ENCODE data around the gene NLRP6. TPM values are rescaled to one million over a fixed set of nuclear protein-coding genes. Genes with fewer than 3 reads are reported as not detected.

NLRP6 gene
- total RNA-seq, 1 donor from 2014 or later, result not detected

DNA sequence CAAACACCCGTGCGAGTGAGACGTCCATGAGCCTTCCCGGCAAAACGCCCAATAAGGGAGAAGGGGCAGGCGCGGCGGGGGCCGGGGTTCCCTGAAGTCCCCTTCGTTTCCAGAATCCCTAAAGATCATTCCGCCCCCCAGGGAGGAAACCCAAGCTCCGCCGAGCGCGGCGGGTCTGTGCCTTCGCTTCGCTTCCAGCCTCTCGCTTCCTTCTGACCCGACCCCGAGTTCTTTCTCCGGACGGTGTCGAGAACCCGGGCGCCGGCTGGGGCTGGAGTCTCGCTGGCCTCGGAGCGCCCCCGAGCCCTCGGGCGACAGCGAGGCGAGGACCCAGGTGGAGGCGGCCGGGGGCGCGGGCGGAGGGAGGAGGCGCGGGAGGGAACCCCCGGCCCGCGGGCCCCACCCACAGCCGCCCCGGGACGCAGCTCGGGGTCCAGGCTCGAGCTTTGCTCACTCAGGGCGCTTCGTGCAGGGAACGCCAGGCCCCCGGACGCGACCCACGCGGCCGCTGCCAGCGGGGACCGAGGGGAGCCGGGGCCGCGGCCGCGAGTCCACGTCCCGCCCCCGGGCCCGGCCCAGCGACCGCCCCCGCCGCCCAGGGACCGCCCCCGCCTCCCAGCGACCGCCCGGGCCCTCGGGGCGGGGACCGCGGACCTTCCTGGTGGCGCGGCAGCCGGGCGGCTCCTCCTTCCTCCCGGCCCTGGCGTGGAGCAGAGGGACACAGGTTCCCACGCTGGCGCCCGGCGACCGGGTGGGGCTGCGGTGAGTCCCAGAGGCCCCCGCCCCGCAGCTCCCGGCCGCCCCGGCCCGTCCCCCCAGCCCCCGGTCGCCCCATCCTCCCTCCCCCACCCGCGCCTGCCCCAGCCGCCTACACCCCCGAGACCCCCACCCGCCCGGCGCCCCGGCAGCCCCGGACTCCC, 10.5 kb downstream of the NLRP6 start, which contains the start of gene PGGHG:
TSS of gene PGGHG (plus strand) at position 649 of the 920 bp plus-strand sequence. CDS start 691 bp downstream, outside the sequence.
- peaks cover 22% of the 10 kb centered on the region for H3K4me1 ChIP-seq
- H3K27ac ChIP-seq (replicated peaks), result peak within 1 kb of the TSS; percentile 84
- intact Hi-C loops (cut with micrococcal nuclease), result no loop called here
- no peaks in the 10 kb centered on the region for H3K9me3 ChIP-seq (replicated peaks)
- peak within 1 kb of the TSS; percentile 81 for H3K4me3 ChIP-seq
- peak; percentile 88 for DNase-seq
- H3K36me3 ChIP-seq, result no peaks in the 10 kb centered on the region
- H3K27me3 ChIP-seq (ENCODE audit: low read depth), result peaks cover 51% of the 10 kb centered on the region
- TF ChIP-seq, protein P1, sequence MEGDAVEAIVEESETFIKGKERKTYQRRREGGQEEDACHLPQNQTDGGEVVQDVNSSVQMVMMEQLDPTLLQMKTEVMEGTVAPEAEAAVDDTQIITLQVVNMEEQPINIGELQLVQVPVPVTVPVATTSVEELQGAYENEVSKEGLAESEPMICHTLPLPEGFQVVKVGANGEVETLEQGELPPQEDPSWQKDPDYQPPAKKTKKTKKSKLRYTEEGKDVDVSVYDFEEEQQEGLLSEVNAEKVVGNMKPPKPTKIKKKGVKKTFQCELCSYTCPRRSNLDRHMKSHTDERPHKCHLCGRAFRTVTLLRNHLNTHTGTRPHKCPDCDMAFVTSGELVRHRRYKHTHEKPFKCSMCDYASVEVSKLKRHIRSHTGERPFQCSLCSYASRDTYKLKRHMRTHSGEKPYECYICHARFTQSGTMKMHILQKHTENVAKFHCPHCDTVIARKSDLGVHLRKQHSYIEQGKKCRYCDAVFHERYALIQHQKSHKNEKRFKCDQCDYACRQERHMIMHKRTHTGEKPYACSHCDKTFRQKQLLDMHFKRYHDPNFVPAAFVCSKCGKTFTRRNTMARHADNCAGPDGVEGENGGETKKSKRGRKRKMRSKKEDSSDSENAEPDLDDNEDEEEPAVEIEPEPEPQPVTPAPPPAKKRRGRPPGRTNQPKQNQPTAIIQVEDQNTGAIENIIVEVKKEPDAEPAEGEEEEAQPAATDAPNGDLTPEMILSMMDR (IDR thresholded peaks at IDR 0.05; ENCODE audit: borderline replicate concordance), result no peak

DNA sequence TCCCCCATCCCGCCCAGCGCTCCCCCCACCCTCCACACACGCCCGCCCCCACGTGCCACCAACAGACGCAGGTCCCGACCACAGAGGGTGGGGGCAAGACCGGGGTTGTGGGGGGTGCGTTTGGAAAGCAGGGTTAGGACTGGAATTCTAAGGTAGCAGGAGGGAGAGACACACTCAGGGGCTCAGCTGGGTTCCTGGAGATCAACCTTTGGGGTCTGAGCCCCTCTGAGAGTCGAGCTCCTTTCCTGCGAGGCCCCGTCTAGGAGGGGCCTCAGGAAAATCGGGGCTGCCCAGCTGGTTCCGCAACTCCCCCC, 11.1 kb downstream of the NLRP6 start:
- DNase-seq, result no peak
- Histone ChIP-seq H3K4me1 (peaks cover 22% of the 10 kb centered on the region), H3K36me3 (no peaks in the 10 kb centered on the region), H3K27me3 (ENCODE audit: low read depth) (peaks cover 50% of the 10 kb centered on the region), H3K9me3 (replicated peaks) (no peaks in the 10 kb centered on the region), H3K4me3 (peak overlapping the region; percentile 81), H3K27ac (replicated peaks) (peak overlapping the region; percentile 84)
- intact Hi-C loops (cut with micrococcal nuclease), result no loop called here
- TF ChIP-seq, protein P1 (IDR thresholded peaks at IDR 0.05; ENCODE audit: borderline replicate concordance), result no peak

DNA sequence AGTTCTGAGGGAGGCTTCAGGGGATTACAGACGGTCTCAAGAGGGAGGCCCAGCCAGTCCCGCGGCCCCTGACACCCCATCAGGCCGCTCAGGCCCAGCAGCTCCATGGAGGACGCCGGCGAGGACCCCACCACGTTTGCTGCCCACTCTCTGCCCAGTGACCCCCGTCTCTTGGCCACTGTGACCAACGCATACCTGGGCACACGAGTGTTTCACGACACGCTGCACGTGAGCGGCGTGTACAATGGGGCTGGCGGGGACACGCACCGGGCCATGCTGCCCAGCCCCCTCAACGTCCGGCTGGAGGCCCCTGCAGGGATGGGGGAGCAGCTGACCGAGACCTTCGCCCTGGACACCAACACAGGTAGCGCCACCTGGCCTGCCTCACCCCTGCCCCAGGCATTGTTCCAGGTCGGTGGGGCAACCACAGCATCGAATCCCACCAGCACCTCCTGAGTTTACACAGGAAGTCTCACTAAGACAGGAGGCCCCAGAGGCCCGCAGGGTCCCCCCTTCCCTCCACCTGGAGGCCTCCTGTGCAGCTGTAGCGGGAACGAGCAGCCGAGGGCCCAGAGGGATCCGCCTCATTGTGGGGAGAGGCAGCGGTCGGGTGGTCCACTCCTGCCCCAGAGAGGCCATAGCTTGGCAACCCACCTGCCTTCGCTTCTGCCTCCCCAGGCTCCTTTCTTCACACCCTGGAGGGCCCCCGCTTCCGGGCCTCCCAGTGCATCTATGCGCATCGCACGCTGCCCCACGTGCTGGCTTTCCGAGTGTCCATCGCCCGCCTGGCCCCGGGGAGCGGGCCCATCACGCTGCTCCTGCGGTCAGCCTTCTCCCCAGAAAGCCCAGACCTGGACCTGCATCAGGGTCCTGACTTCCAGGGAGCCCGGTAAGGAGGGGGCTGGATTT, 11.8 kb downstream of the NLRP6 start:
- H3K36me3 ChIP-seq, result no peaks in the 10 kb centered on the region
- H3K9me3 ChIP-seq (replicated peaks), result no peaks in the 10 kb centered on the region
- DNase-seq, result peak; percentile 13
- peaks cover 49% of the 10 kb centered on the region for H3K27me3 ChIP-seq (ENCODE audit: low read depth)
- TF ChIP-seq, protein P1 (IDR thresholded peaks at IDR 0.05; ENCODE audit: borderline replicate concordance), result no peak
- H3K27ac ChIP-seq (replicated peaks), result peak overlapping the region; percentile 84
- peak overlapping the region; percentile 81 for H3K4me3 ChIP-seq
- intact Hi-C loops (cut with micrococcal nuclease), result no loop called here
- peaks cover 22% of the 10 kb centered on the region for H3K4me1 ChIP-seq

DNA sequence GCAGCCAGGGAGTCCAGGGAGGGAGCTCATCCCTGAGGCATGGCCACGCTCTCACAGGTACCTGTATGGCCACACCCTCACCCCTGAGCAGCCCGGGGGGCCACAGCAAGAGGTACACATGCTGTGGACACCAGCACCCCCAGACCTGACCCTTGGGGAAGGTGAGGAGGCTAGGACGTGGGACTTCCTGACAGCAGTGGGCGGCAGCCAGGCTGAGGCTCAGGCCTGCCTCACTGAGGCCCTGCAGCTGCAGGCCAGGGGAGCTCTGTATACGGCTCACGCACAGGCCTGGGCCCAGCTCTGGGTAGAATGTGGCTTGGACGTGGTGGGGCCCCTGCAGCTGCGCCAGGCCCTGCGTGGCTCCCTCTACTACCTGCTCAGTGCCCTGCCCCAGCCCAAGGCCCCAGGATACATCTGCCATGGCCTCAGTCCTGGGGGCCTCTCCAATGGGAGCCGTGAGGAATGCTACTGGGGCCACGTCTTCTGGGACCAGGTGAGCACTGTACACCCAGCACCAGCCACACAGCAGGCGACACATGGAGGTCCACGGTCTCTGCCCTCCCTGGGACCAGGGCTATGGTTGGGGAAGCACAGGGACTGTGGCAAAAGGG, 12.5 kb downstream of the NLRP6 start:
- Histone ChIP-seq H3K4me1 (peaks cover 22% of the 10 kb centered on the region), H3K36me3 (no peaks in the 10 kb centered on the region), H3K4me3 (no peak overlapping the region), H3K27me3 (ENCODE audit: low read depth) (peaks cover 47% of the 10 kb centered on the region), H3K9me3 (replicated peaks) (no peaks in the 10 kb centered on the region), H3K27ac (replicated peaks) (no peak overlapping the region)
- intact Hi-C loops (cut with micrococcal nuclease), result no loop called here
- peak; percentile 12 for DNase-seq
- TF ChIP-seq, protein P1 (IDR thresholded peaks at IDR 0.05; ENCODE audit: borderline replicate concordance), result no peak

All from left ventricle myocardium inferior (tissue), 1 donor.